ENCODE measurements around the gene PARP6.

GRCh38 chr15:72229076-72229946 is 43.0 kb downstream of the PARP6 start:
- no peak for TF ChIP-seq CTCF (IDR thresholded peaks at IDR 0.05)
- no peak for TF ChIP-seq ZBTB33 (IDR thresholded peaks at IDR 0.05; ENCODE audit: borderline replicate concordance, low read depth)
- no peak for TF ChIP-seq RFX5 (IDR thresholded peaks at IDR 0.05; ENCODE audit: low read length)
- TF ChIP-seq MXI1 (IDR thresholded peaks at IDR 0.05; ENCODE audit: low read depth, low read length): peak; percentile 93

All from SK-N-SH (cell line).